SU-DHL-6 (cell line): Measurements from ENCODE around the gene EPB41.

ENCODE experiments used
- H2AFZ ChIP-seq: fragments of 200-600 bp; sonication (generic); 2 replicates; pipeline ENCODE4 v1.6.1; 2014; ENCODE audit warnings: low read depth, mild to moderate bottlenecking, moderate library complexity, mixed read lengths, antibody characterized with exemption, low read length; ENCODE audit not compliant: severe bottlenecking
- H3F3A ChIP-seq: fragments of 200-600 bp; shearing (Covaris generic); 2 replicates; pipeline ENCODE4 v1.6.0; 2016; ENCODE audit warnings: antibody characterized with exemption, mild to moderate bottlenecking; ENCODE audit not compliant: insufficient read depth
- H3K27ac ChIP-seq: fragments of 200-600 bp; sonication (generic); 2 replicates; pipeline ENCODE4 v1.5.1; 2016; ENCODE audit warnings: low read depth, mild to moderate bottlenecking, low read length, moderate library complexity, mixed read lengths
- H3K27me3 ChIP-seq: fragments of 200-600 bp; sonication (generic), shearing (Covaris generic); 2 replicates; pipeline ENCODE4 v1.6.0; 2014; ENCODE audit warnings: mild to moderate bottlenecking, low read length
- H3K36me3 ChIP-seq: fragments of 200-600 bp; sonication (generic); 2 replicates; pipeline ENCODE4 v1.6.1; 2014; ENCODE audit warnings: mild to moderate bottlenecking, low read length, mixed read lengths
- H3K4me2 ChIP-seq: fragments of 300-600, 200-600 bp; shearing (Covaris generic), sonication (generic); 2 replicates; pipeline ENCODE4 v1.6.0; 2014; ENCODE audit warnings: low read length, low read depth, mild to moderate bottlenecking; ENCODE audit not compliant: poor library complexity, severe bottlenecking
- H3K4me3 ChIP-seq: fragments of 200-600 bp; sonication (generic); 2 replicates; pipeline ENCODE4 v1.5.1; 2014; ENCODE audit warnings: antibody characterized with exemption, low read length, mild to moderate bottlenecking, mixed read lengths; ENCODE audit not compliant: insufficient read depth, poor library complexity, severe bottlenecking
- H3K79me2 ChIP-seq: fragments of 200-600 bp; sonication (generic); 2 replicates; pipeline ENCODE4 v1.6.1; 2014; ENCODE audit warnings: mild to moderate bottlenecking, low read length, moderate library complexity; ENCODE audit not compliant: insufficient read depth
- H3K9ac ChIP-seq: fragments of 200-600 bp; sonication (generic); 2 replicates; pipeline ENCODE4 v1.7.0; 2014; ENCODE audit warnings: mild to moderate bottlenecking, low read length
- H3K9me2 ChIP-seq: fragments of 200-600 bp; sonication (generic); replicated peaks from 2 replicates; pipeline ENCODE4 v1.6.1; 2014; ENCODE audit warnings: low read length; ENCODE audit not compliant: insufficient read depth
- H3K9me3 ChIP-seq: fragments of 200-600 bp; sonication (generic); 2 replicates; pipeline ENCODE4 v1.6.1; 2014; ENCODE audit warnings: low read length, mixed read lengths; ENCODE audit not compliant: insufficient read depth
- H4K20me1 ChIP-seq: fragments of 200-600 bp; sonication (generic); 2 replicates; pipeline ENCODE4 v1.6.1; 2014; ENCODE audit warnings: low read depth, mild to moderate bottlenecking, antibody characterized with exemption, low read length, moderate library complexity, mixed read lengths
- CTCF ChIP-seq: fragments of 200-600 bp; sonication (generic); IDR thresholded peaks from one replicate; pipeline ENCODE4 v1.5.1; 2017; ENCODE audit warnings: antibody characterized with exemption, mild to moderate bottlenecking, low read length, moderate library complexity; ENCODE audit not compliant: insufficient read depth, poor library complexity, severe bottlenecking
- EZH2phosphoT487 ChIP-seq: fragments of 200-600 bp; sonication (generic), shearing (Covaris generic); conservative IDR thresholded peaks from 2 replicates; pipeline ENCODE4 v1.6.1; 2018; ENCODE audit warnings: mild to moderate bottlenecking, antibody characterized with exemption, low read length, moderate library complexity, mixed read lengths

EPB41 gene

GRCh38 chr1:29162025-29162424, 247.7 kb downstream of the EPB41 start:
- peaks cover 35% of the 10 kb centered on the region for H4K20me1 ChIP-seq

GRCh38 chr1:29162476-29163138, 248.2 kb downstream of the EPB41 start:
- Histone ChIP-seq H3K27me3 (no peaks in the 10 kb centered on the region), H3F3A (peaks cover 11% of the 10 kb centered on the region; the same call in 1 of the 2 replicates), H3K4me2 (no peak overlapping the region), H3K9me2 (no peaks in the 10 kb centered on the region), H3K79me2 (peaks cover 81% of the 10 kb centered on the region), H3K27ac (no peak overlapping the region), H3K4me3 (no peak overlapping the region), H4K20me1 (peaks cover 35% of the 10 kb centered on the region), H3K9ac (no peak overlapping the region), H2AFZ (no peak overlapping the region), H3K9me3 (no peaks in the 10 kb centered on the region), H3K36me3 (peaks cover 46% of the 10 kb centered on the region; the same call in 1 of the 2 replicates)
- TF ChIP-seq EZH2phosphoT487 (no peak), CTCF (no peak)

More at GRCh38 chr1:29162025-29162424, 247.7 kb downstream of the EPB41 start:
- Histone ChIP-seq H3K9me3 (no peaks in the 10 kb centered on the region), H3K9ac (no peak overlapping the region), H3K79me2 (peaks cover 75% of the 10 kb centered on the region), H3K4me2 (no peak overlapping the region), H3K27ac (no peak overlapping the region), H3K36me3 (peaks cover 51% of the 10 kb centered on the region; the same call in 1 of the 2 replicates), H2AFZ (no peak overlapping the region), H3K4me3 (no peak overlapping the region), H3F3A (peaks cover 11% of the 10 kb centered on the region; the same call in 1 of the 2 replicates), H3K27me3 (no peaks in the 10 kb centered on the region), H3K9me2 (no peaks in the 10 kb centered on the region)
- no peak for TF ChIP-seq EZH2phosphoT487
- TF ChIP-seq CTCF = no peak

- Histone ChIP-seq H3K9me2 (no peaks in the 10 kb centered on the region), H3K9ac (no peak overlapping the region), H3K4me3 (no peak overlapping the region), H4K20me1 (peaks cover 42% of the 10 kb centered on the region), H3K9me3 (no peaks in the 10 kb centered on the region), H3F3A (peaks cover 14% of the 10 kb centered on the region; the same call in 1 of the 2 replicates), H2AFZ (no peak overlapping the region), H3K4me2 (no peak overlapping the region), H3K36me3 (peaks cover 49% of the 10 kb centered on the region), H3K79me2 (peaks cover 100% of the 10 kb centered on the region), H3K27me3 (no peaks in the 10 kb centered on the region), H3K27ac (no peak overlapping the region)
- TF ChIP-seq EZH2phosphoT487 (no peak), CTCF (no peak)
Measured at GRCh38 chr1:29164588-29164987, 250.2 kb downstream of the EPB41 start.
